ENCODE data around the gene DACT2. TPM values are rescaled to one million over a fixed set of nuclear protein-coding genes. Genes with fewer than 3 reads are reported as not detected.

Gene DACT2
- total RNA-seq, 1 experiment from 2014 or later, result 21.1 TPM

DNA sequence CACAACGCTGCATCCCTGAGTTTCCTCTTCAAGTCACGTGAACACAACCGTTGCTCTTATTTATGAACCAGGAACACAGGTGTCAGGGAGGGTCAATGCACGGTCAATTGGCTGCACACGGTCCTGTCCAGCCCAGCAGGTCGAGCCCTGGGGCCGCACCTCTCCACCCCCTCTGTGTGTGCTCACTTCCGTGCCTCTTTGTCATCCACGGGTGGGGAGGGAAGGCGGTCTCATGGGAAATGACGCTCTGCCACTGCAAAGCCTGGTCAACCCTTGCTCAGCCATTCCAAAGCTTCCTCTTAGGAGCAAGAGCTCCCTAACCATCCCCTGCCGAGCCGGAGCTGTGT lies 38.7 kb downstream of the DACT2 start:
- H3K9me3 ChIP-seq, result no peaks in the 10 kb centered on the region
- no peaks in the 10 kb centered on the region for H3K36me3 Mint-ChIP-seq (ENCODE audit: insufficient read depth, unreplicated experiment)
- H3K27me3 Mint-ChIP-seq (ENCODE audit: insufficient read depth, unreplicated experiment), result no peaks in the 10 kb centered on the region
- DNase-seq, result no peak
- peaks cover 5% of the 10 kb centered on the region; the same call in 1 of the 2 replicates for H3K4me1 ChIP-seq
- H3K36me3 ChIP-seq (ENCODE audit: control insufficient read depth, insufficient read depth, low read length), result no peaks in the 10 kb centered on the region
- POLR2A ChIA-PET, result no interaction called here
- no peak overlapping the region for H3K4me3 ChIP-seq (ENCODE audit: low read depth, low read length)
- CTCF ChIA-PET, result no interaction called here
- no peak overlapping the region for H3K4me3 Mint-ChIP-seq (ENCODE audit: unreplicated experiment)
- intact Hi-C loops (cut with micrococcal nuclease; ENCODE audit: unreplicated experiment), result no loop called here
- TF ChIP-seq, protein P1, sequence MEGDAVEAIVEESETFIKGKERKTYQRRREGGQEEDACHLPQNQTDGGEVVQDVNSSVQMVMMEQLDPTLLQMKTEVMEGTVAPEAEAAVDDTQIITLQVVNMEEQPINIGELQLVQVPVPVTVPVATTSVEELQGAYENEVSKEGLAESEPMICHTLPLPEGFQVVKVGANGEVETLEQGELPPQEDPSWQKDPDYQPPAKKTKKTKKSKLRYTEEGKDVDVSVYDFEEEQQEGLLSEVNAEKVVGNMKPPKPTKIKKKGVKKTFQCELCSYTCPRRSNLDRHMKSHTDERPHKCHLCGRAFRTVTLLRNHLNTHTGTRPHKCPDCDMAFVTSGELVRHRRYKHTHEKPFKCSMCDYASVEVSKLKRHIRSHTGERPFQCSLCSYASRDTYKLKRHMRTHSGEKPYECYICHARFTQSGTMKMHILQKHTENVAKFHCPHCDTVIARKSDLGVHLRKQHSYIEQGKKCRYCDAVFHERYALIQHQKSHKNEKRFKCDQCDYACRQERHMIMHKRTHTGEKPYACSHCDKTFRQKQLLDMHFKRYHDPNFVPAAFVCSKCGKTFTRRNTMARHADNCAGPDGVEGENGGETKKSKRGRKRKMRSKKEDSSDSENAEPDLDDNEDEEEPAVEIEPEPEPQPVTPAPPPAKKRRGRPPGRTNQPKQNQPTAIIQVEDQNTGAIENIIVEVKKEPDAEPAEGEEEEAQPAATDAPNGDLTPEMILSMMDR (IDR thresholded peaks at IDR 0.05; ENCODE audit: insufficient read depth in 1 of 2, low read depth in 1 of 2, low read length in 1 of 2, severe bottlenecking in 1 of 2, unreplicated experiment in 1 of 2), result no peak
- peaks cover 16% of the 10 kb centered on the region for H3K4me1 Mint-ChIP-seq (ENCODE audit: low read depth, unreplicated experiment)
- H3K9me3 Mint-ChIP-seq (ENCODE audit: unreplicated experiment), result peaks cover 8% of the 10 kb centered on the region
- H3K27me3 ChIP-seq (replicated peaks; ENCODE audit: control insufficient read depth, insufficient read depth, low read length), result no peaks in the 10 kb centered on the region
- BruUV-seq (replicated peaks), result no TSS peak
- H3K27ac Mint-ChIP-seq (ENCODE audit: unreplicated experiment), result peak overlapping the region; percentile 42

DNA sequence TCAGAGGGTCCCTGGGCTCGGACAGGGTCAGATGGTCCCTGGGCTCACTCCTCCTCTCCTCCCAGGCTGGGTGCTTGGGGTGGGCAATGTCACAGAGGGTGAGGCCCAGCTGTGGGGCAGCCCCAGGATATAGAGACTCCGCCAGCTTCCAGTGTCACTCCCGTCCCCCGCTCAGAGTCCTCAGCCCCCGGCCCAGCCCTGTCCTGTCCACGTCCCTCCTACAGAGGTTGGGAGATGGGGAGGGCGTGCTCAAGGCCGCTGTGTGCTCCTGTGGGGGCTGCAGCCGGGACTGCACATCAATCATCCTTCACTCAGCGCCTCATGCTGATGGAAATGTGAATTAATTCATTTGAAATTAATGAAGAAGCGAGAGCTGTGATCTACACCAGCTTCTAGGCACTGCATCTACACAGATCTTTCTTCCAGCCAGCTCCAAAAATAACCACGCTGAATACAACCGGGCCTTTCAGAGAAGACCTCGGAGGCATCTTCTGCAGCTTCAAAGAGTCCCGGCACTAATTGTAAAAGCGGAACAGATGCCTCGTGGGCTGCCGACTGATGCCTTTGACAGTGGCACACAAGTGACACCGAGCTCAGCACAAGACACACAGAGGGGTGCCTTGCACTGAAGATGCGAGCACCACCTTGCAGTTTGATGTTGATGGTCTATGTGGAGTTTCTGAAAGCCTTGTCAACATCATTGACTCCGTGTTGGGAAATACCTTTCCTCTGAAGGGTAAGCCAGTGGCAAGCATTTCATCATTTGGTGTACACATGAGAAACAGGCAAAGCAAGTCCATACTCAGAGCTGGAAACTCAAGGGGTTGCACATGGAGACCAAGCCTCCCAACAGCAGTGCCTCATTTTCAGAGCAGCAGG lies 39.3 kb downstream of the DACT2 start:
- Mint-ChIP-seq H3K9me3 (ENCODE audit: unreplicated experiment) (peaks cover 8% of the 10 kb centered on the region), H3K4me1 (ENCODE audit: low read depth, unreplicated experiment) (peaks cover 22% of the 10 kb centered on the region), H3K36me3 (ENCODE audit: insufficient read depth, unreplicated experiment) (no peaks in the 10 kb centered on the region), H3K27me3 (ENCODE audit: insufficient read depth, unreplicated experiment) (no peaks in the 10 kb centered on the region), H3K27ac (ENCODE audit: unreplicated experiment) (no peak overlapping the region), H3K4me3 (ENCODE audit: unreplicated experiment) (no peak overlapping the region)
- no TSS peak for BruUV-seq (replicated peaks)
- peak in 1 of 2 experiments; percentile 43 for DNase-seq
- CTCF ChIA-PET, result no interaction called here
- TF ChIP-seq, protein P1 (IDR thresholded peaks at IDR 0.05; ENCODE audit: insufficient read depth in 1 of 2, low read depth in 1 of 2, low read length in 1 of 2, severe bottlenecking in 1 of 2, unreplicated experiment in 1 of 2), result no peak
- no peaks in the 10 kb centered on the region for H3K27me3 ChIP-seq (replicated peaks; ENCODE audit: control insufficient read depth, insufficient read depth, low read length)
- no peaks in the 10 kb centered on the region for H3K36me3 ChIP-seq (ENCODE audit: control insufficient read depth, insufficient read depth, low read length)
- H3K9me3 ChIP-seq, result no peaks in the 10 kb centered on the region
- intact Hi-C loops (cut with micrococcal nuclease; ENCODE audit: unreplicated experiment), result no loop called here
- POLR2A ChIA-PET, result no interaction called here
- H3K4me1 ChIP-seq, result peaks cover 8% of the 10 kb centered on the region
- no peak overlapping the region for H3K4me3 ChIP-seq (ENCODE audit: low read depth, low read length)

DNA sequence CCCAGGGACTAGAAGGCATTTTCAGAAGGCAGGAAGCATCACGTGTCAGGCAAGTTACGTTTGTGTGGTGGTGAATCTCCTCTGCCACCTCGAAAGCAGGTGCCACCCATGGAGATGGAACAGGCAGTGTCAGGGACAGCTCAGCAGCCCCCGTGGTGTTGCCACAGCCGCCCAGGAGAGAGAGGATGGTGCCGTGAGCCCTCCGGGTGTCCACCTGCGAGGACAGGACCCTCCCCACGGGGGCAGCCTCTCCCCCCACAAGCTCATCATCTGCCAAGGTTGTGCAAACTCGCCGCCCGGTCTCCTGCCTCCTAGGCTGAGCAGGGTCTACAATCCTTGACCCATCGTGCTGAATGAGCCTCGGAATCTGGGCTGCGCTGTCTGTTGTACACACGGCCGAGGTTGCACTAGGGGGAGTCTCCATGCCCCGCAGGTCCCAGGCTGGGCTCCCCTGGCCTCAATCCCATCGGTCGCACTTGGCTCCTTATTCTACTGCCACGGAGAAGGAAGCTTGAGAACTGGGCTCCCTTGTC lies 40.1 kb downstream of the DACT2 start:
- Histone ChIP-seq H3K9me3 (no peaks in the 10 kb centered on the region), H3K4me3 (ENCODE audit: low read depth, low read length) (no peak overlapping the region), H3K27me3 (replicated peaks; ENCODE audit: control insufficient read depth, insufficient read depth, low read length) (no peaks in the 10 kb centered on the region), H3K4me1 (peaks cover 15% of the 10 kb centered on the region), H3K36me3 (ENCODE audit: control insufficient read depth, insufficient read depth, low read length) (no peaks in the 10 kb centered on the region)
- no TSS peak for BruUV-seq (replicated peaks)
- Mint-ChIP-seq H3K4me3 (ENCODE audit: unreplicated experiment) (no peak overlapping the region), H3K36me3 (ENCODE audit: insufficient read depth, unreplicated experiment) (no peaks in the 10 kb centered on the region), H3K27ac (ENCODE audit: unreplicated experiment) (no peak overlapping the region), H3K9me3 (ENCODE audit: unreplicated experiment) (peaks cover 8% of the 10 kb centered on the region), H3K27me3 (ENCODE audit: insufficient read depth, unreplicated experiment) (no peaks in the 10 kb centered on the region), H3K4me1 (ENCODE audit: low read depth, unreplicated experiment) (peaks cover 30% of the 10 kb centered on the region)
- TF ChIP-seq, protein P1 (IDR thresholded peaks at IDR 0.05; ENCODE audit: insufficient read depth in 1 of 2, low read depth in 1 of 2, low read length in 1 of 2, severe bottlenecking in 1 of 2, unreplicated experiment in 1 of 2), result no peak
- POLR2A ChIA-PET, result no interaction called here
- DNase-seq, result no peak
- CTCF ChIA-PET, result no interaction called here
- intact Hi-C loops (cut with micrococcal nuclease; ENCODE audit: unreplicated experiment), result no loop called here

Data from Caco-2 (cell line).